ENCODE results near the gene IPO4. TPM values are rescaled to one million over a fixed set of nuclear protein-coding genes. Genes with fewer than 3 reads are reported as not detected.

The IPO4 gene
- total RNA-seq, 2 experiments from 2014 or later, result 36.6 to 37.9 TPM

GRCh38 chr14:24234095-24235005 lies 45.7 kb upstream of the IPO4 start:
- H3K27me3 Mint-ChIP-seq, result no peaks in the 10 kb centered on the region
- no peak overlapping the region for H3K4me3 ChIP-seq (ENCODE audit: low read length)
- peaks cover 43% of the 10 kb centered on the region for H3K4me1 ChIP-seq (ENCODE audit: insufficient read depth, low read length)
- ChIA-PET CTCF (interaction anchor here (1.0 to 3.1 kb wide), 7 partner anchors 18 to 99 kb away, joined by 3 to 13 read pairs (median 7); partner anchors contain the start of genes IRF9 and MDP1), POLR2A (interaction anchor here (0.7 to 2.6 kb wide), 9 partner anchors 8 to 203 kb away, joined by 3 to 40 read pairs (median 3); partner anchors contain the start of genes DCAF11, IPO4, MDP1 and NRL)
- H3K9me3 ChIP-seq (ENCODE audit: control insufficient read depth in 1 of 2, insufficient read depth in 1 of 2, low read length in 2 of 2), result no peaks in the 10 kb centered on the region
- peaks cover 81% of the 10 kb centered on the region for H3K36me3 Mint-ChIP-seq (ENCODE audit: low read depth)
- intact Hi-C loops (cut with DNase I, micrococcal nuclease), result loop anchor here (5.0 kb wide), 4 partner anchors 37 to 208 kb away; partner anchors contain the start of genes PSME2 (in 1 of the 2), RABGGTA (in 1 of the 2), RNF31 (in 1 of the 2) and SDR39U1 (in 1 of the 2)
- H3K4me3 Mint-ChIP-seq, result peak overlapping the region; percentile 96
- ATAC-seq (ENCODE audit: poor library complexity) (no peak), DNase-seq (no peak)
- no peaks in the 10 kb centered on the region for H3K27me3 ChIP-seq (ENCODE audit: control insufficient read depth in 1 of 2, insufficient read depth in 2 of 2, low read length in 2 of 2)
- no peaks in the 10 kb centered on the region for H3K9me3 Mint-ChIP-seq
- TF ChIP-seq, protein P1, sequence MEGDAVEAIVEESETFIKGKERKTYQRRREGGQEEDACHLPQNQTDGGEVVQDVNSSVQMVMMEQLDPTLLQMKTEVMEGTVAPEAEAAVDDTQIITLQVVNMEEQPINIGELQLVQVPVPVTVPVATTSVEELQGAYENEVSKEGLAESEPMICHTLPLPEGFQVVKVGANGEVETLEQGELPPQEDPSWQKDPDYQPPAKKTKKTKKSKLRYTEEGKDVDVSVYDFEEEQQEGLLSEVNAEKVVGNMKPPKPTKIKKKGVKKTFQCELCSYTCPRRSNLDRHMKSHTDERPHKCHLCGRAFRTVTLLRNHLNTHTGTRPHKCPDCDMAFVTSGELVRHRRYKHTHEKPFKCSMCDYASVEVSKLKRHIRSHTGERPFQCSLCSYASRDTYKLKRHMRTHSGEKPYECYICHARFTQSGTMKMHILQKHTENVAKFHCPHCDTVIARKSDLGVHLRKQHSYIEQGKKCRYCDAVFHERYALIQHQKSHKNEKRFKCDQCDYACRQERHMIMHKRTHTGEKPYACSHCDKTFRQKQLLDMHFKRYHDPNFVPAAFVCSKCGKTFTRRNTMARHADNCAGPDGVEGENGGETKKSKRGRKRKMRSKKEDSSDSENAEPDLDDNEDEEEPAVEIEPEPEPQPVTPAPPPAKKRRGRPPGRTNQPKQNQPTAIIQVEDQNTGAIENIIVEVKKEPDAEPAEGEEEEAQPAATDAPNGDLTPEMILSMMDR (IDR thresholded peaks at IDR 0.05), result no peak
- H3K27ac ChIP-seq (ENCODE audit: low read depth in 1 of 2, low read length in 2 of 2), result peak overlapping the region in 1 of 2 donors; percentile 6
- peaks cover 58% of the 10 kb centered on the region for H3K36me3 ChIP-seq (ENCODE audit: insufficient read depth, low read length)
- peaks cover 77% of the 10 kb centered on the region for H3K4me1 Mint-ChIP-seq (ENCODE audit: low read depth)
- peak overlapping the region; percentile 93 for H3K27ac Mint-ChIP-seq

- H3K9me3 ChIP-seq (ENCODE audit: control insufficient read depth in 1 of 2, insufficient read depth in 1 of 2, low read length in 2 of 2), result no peaks in the 10 kb centered on the region
- ChIA-PET POLR2A (interaction anchor here (0.7 to 2.6 kb wide), 9 partner anchors 9 to 204 kb away, joined by 3 to 40 read pairs (median 4); partner anchors contain the start of genes CHMP4A, DCAF11, IRF9 and MDP1), CTCF (interaction anchor here (1.0 to 3.1 kb wide), 5 partner anchors 18 to 100 kb away, joined by 3 to 13 read pairs (median 7); partner anchors contain the start of genes IRF9 and MDP1)
- peaks cover 74% of the 10 kb centered on the region for H3K4me1 Mint-ChIP-seq (ENCODE audit: low read depth)
- TF ChIP-seq, protein P1 (IDR thresholded peaks at IDR 0.05), result no peak
- no peaks in the 10 kb centered on the region for H3K27me3 Mint-ChIP-seq
- no peaks in the 10 kb centered on the region for H3K27me3 ChIP-seq (ENCODE audit: control insufficient read depth in 1 of 2, insufficient read depth in 2 of 2, low read length in 2 of 2)
- peak overlapping the region; percentile 93 for H3K27ac Mint-ChIP-seq
- peaks cover 77% of the 10 kb centered on the region for H3K36me3 Mint-ChIP-seq (ENCODE audit: low read depth)
- peak overlapping the region; percentile 96 for H3K4me3 Mint-ChIP-seq
- ATAC-seq (ENCODE audit: poor library complexity), result no peak
- peaks cover 35% of the 10 kb centered on the region for H3K4me1 ChIP-seq (ENCODE audit: insufficient read depth, low read length)
- intact Hi-C loops (cut with DNase I, micrococcal nuclease), result loop anchor here (2.0 to 5.0 kb wide), 6 partner anchors 36 to 209 kb away; partner anchors contain the start of genes PSME2 (in 2 of the 2), RNF31 (in 2 of the 2), IPO4 (in 1 of the 2) and RABGGTA (in 1 of the 2)
- H3K27ac ChIP-seq (ENCODE audit: low read depth in 1 of 2, low read length in 2 of 2), result peak overlapping the region; percentile 81 to 95
- no peaks in the 10 kb centered on the region for H3K9me3 Mint-ChIP-seq
- H3K4me3 ChIP-seq (ENCODE audit: low read length), result peak overlapping the region; percentile 98
- DNase-seq, result no peak
- peaks cover 50% of the 10 kb centered on the region for H3K36me3 ChIP-seq (ENCODE audit: insufficient read depth, low read length)
Observed at GRCh38 chr14:24233538-24233866, 44.9 kb upstream of the IPO4 start.
